Hepatocyte (in vitro differentiated cells): ENCODE data around the gene SLC26A1. TPM values are rescaled to one million over a fixed set of nuclear protein-coding genes. Genes with fewer than 3 reads are reported as not detected.

Source experiments
- DNase-seq: peaks from one replicate; pipeline ENCODE4 v3.0.0-alpha.2; 2016; ENCODE audit warnings: low spot score
- H2AFZ ChIP-seq: fragments of 200-600 bp; sonication (generic); 2 replicates; pipeline ENCODE4 v1.6.0; 2016; ENCODE audit warnings: antibody characterized with exemption, mild to moderate bottlenecking
- H3K27ac ChIP-seq: fragments of 200-600 bp; sonication (generic); 2 replicates; pipeline ENCODE4 v1.5.1; 2016; ENCODE audit warnings: mild to moderate bottlenecking
- H3K27me3 ChIP-seq: fragments of 200-600 bp; sonication (generic); 2 replicates; pipeline ENCODE4 v1.6.1; 2016
- H3K36me3 ChIP-seq: fragments of 200-600 bp; sonication (generic); replicated peaks from 2 replicates; pipeline ENCODE4 v1.5.1; 2016; ENCODE audit warnings: low read depth; ENCODE audit not compliant: insufficient read depth
- H3K4me1 ChIP-seq: fragments of 200-600 bp; sonication (generic); 2 replicates; pipeline ENCODE4 v1.5.1; 2016; ENCODE audit warnings: mild to moderate bottlenecking, moderate library complexity; ENCODE audit not compliant: insufficient read depth
- H3K4me2 ChIP-seq: fragments of 200-600 bp; sonication (generic); 2 replicates; pipeline ENCODE4 v1.6.0; 2016
- H3K4me3 ChIP-seq: fragments of 200-600 bp; sonication (generic); 2 replicates; pipeline ENCODE4 v1.5.1; 2016; ENCODE audit warnings: mild to moderate bottlenecking
- H3K79me2 ChIP-seq: fragments of 200-600 bp; sonication (generic); 2 replicates; pipeline ENCODE4 v1.6.0; 2017; ENCODE audit warnings: mild to moderate bottlenecking
- H3K9me2 ChIP-seq: fragments of 200-600 bp; sonication (generic); replicated peaks from 2 replicates; pipeline ENCODE4 v1.6.0; 2017; ENCODE audit warnings: mild to moderate bottlenecking; ENCODE audit not compliant: insufficient read depth
- H3K9me3 ChIP-seq: fragments of 200-600 bp; sonication (generic); 2 replicates; pipeline ENCODE4 v1.5.1; 2016; ENCODE audit warnings: low read depth, mild to moderate bottlenecking
- H4K20me1 ChIP-seq: fragments of 200-600 bp; sonication (generic); 2 replicates; pipeline ENCODE4 v1.6.0; 2016; ENCODE audit warnings: mild to moderate bottlenecking; ENCODE audit not compliant: insufficient read depth, poor library complexity, severe bottlenecking
- CTCF ChIP-seq: fragments of 200-600 bp; sonication (generic); IDR thresholded peaks from 2 replicates; pipeline ENCODE4 v1.5.1; 2016; ENCODE audit warnings: antibody characterized with exemption, mild to moderate bottlenecking; ENCODE audit not compliant: poor library complexity
- EZH2 ChIP-seq: fragments of 200-600 bp; sonication (generic); IDR thresholded peaks from 2 replicates; pipeline ENCODE4 v1.6.1; 2016; ENCODE audit warnings: antibody characterized with exemption, mild to moderate bottlenecking, borderline replicate concordance
- EZH2phosphoT487 ChIP-seq: fragments of 200-600 bp; sonication (generic); IDR thresholded peaks from one replicate; pipeline ENCODE4 v1.6.1; 2018; ENCODE audit warnings: antibody characterized with exemption, mild to moderate bottlenecking, low read depth, moderate library complexity; ENCODE audit not compliant: unreplicated experiment, severe bottlenecking
- WGBS: methylation state at CpG from one replicate; pipeline ENCODE4 v1.1.6; 2016; ENCODE audit warnings: low lambda C conversion rate; ENCODE audit errors: missing lambda C conversion rate; 5-methylcytosine and 5-hydroxymethylcytosine counted together
- polyA plus RNA-seq: library from polyadenylated mRNA; unstranded; fragments of >200 nt; fragmentation: Nextera tagmentation; extraction: Ambion mirVana; gene quantifications from 2 replicates; pipeline ENCODE4 v1.2.1, GENCODE V29; 2016
- total RNA-seq: library from RNA; depleted of rRNA; stranded (reverse); fragments of >200 nt; gene quantifications from 2 replicates; pipeline ENCODE4 v1.2.3, GENCODE V29; 2014

Gene SLC26A1
- total and polyA plus RNA-seq, 2 experiments from 2014 or later, result 9.0 to 12.6 TPM

GRCh38 chr4:1035510-1035909, 42.3 kb upstream of the SLC26A1 start:
- Histone ChIP-seq H3K27ac (no peak overlapping the region), H3K4me1 (peaks cover 18% of the 10 kb centered on the region), H3K79me2 (no peaks in the 10 kb centered on the region), H3K36me3 (no peaks in the 10 kb centered on the region), H3K9me2 (no peaks in the 10 kb centered on the region), H3K27me3 (no peaks in the 10 kb centered on the region), H4K20me1 (no peaks in the 10 kb centered on the region), H3K4me3 (no peak overlapping the region), H3K9me3 (no peaks in the 10 kb centered on the region), H3K4me2 (no peak overlapping the region), H2AFZ (no peak overlapping the region)
- no peak for DNase-seq
- TF ChIP-seq EZH2phosphoT487 (no peak), CTCF (no peak), EZH2 (no peak)
- WGBS, result 91% methylated on average over 26 of the region's 26 CpGs

DNA sequence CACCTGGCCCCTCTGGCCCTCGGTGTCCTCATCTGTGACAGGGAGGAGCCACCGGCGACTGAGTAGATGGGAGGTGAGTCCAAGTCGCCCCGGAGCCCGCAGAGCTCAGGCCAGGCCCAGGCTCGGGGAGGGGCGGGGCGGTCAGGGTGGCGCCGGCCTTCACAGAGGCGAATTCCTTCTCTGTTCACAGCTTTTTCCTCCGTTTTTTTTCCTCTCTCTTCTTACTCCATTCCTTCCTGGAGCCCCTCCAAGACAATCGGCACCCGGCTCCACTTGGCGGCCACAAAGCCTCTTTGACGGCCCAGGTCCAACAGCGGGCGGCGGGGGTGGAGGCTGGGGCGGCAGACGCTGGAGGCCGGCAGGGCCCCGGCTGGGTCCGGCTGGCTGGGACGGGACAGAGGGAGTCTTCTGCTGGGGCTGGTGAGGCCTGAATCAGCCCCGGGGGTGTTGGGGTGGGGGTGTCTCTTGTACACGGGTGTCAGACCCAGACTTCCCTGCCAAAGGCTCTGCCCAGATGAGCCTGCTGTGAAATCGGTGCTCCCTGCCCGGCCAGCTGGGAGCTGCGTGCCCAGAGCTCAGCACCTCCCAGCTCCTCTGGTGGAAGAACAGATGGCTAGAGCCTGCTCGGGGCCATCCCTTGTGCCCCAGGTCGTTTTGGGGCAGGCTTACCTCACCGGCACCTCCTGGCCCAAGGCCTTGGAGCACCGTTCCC, 40.8 kb upstream of the SLC26A1 start:
- Histone ChIP-seq H3K9me3 (no peaks in the 10 kb centered on the region), H3K4me3 (no peak overlapping the region), H4K20me1 (no peaks in the 10 kb centered on the region), H3K4me2 (no peak overlapping the region), H3K9me2 (no peaks in the 10 kb centered on the region), H3K27me3 (no peaks in the 10 kb centered on the region), H3K79me2 (no peaks in the 10 kb centered on the region), H3K27ac (no peak overlapping the region), H3K4me1 (peaks cover 6% of the 10 kb centered on the region), H3K36me3 (no peaks in the 10 kb centered on the region), H2AFZ (no peak overlapping the region)
- TF ChIP-seq EZH2phosphoT487 (no peak), EZH2 (no peak), CTCF (no peak)
- WGBS, result 67% methylated on average over 32 of the region's 35 CpGs
- no peak for DNase-seq

- H3K4me2 ChIP-seq, result no peak overlapping the region
- H3K9me2 ChIP-seq, result no peaks in the 10 kb centered on the region
- H3K4me1 ChIP-seq, result peaks cover 4% of the 10 kb centered on the region
- H3K9me3 ChIP-seq, result no peaks in the 10 kb centered on the region
- no peak for DNase-seq
- WGBS, result 89% methylated on average over 10 of the region's 10 CpGs
- H2AFZ ChIP-seq, result no peak overlapping the region
- H3K79me2 ChIP-seq, result no peaks in the 10 kb centered on the region
- TF ChIP-seq EZH2 (no peak), CTCF (no peak), EZH2phosphoT487 (no peak)
- H3K4me3 ChIP-seq, result no peak overlapping the region
- no peaks in the 10 kb centered on the region for H3K27me3 ChIP-seq
- no peak overlapping the region for H3K27ac ChIP-seq
- H3K36me3 ChIP-seq, result no peaks in the 10 kb centered on the region
- H4K20me1 ChIP-seq, result no peaks in the 10 kb centered on the region
Measured at GRCh38 chr4:1032861-1033260, 39.7 kb upstream of the SLC26A1 start.
